ENCODE measurements around the gene KRT74.

DNA sequence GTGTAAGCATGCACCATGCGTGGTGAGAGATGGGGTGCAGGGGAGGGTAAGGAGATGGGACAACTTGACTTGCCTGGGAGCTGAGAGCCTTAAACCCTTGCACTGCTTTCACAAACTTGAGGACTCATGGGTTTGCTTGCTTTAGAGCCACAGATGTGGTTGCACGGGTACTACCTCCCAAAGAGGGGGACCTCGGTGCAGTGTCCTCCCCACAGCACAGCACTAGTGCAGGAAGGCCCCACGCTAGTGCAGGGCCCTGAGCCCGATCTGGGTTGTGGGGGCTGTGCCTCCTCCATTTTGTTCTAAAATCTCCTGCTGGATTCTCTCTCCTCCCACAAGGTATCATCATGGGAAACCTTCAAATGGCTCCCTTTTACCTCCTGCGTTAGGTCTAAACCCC is 16.4 kb upstream of the KRT74 start:
- TF ChIP-seq, protein P1, sequence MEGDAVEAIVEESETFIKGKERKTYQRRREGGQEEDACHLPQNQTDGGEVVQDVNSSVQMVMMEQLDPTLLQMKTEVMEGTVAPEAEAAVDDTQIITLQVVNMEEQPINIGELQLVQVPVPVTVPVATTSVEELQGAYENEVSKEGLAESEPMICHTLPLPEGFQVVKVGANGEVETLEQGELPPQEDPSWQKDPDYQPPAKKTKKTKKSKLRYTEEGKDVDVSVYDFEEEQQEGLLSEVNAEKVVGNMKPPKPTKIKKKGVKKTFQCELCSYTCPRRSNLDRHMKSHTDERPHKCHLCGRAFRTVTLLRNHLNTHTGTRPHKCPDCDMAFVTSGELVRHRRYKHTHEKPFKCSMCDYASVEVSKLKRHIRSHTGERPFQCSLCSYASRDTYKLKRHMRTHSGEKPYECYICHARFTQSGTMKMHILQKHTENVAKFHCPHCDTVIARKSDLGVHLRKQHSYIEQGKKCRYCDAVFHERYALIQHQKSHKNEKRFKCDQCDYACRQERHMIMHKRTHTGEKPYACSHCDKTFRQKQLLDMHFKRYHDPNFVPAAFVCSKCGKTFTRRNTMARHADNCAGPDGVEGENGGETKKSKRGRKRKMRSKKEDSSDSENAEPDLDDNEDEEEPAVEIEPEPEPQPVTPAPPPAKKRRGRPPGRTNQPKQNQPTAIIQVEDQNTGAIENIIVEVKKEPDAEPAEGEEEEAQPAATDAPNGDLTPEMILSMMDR (IDR thresholded peaks at IDR 0.05), result no peak
- TF ChIP-seq TCF7L2 (IDR thresholded peaks at IDR 0.05; ENCODE audit: low read depth, low read length), result no peak
- TF ChIP-seq POLR2AphosphoS5 (IDR thresholded peaks at IDR 0.05; ENCODE audit: low read depth, low read length), result no peak
